Activated B cell treated with CpG ODN at 0.5 μM for 24 hours (primary cell): ENCODE data around the gene KDM4C. TPM values are rescaled to one million over a fixed set of nuclear protein-coding genes. Genes with fewer than 3 reads are reported as not detected.

Experiments
- ATAC-seq: fragments of 200-7000 bp; cut with Tn5 transposase; one replicate; pipeline ENCODE4 v1.10.0; 2021; ENCODE audit warnings: low read depth, mild to moderate bottlenecking, moderate library complexity
- CTCF ChIA-PET: fragments of 350-600 bp; sonication (Branson Sonifier 250); formaldehyde crosslinking; loops from one replicate; lab custom pipeline; 2021; ENCODE audit warnings: antibody characterized with exemption; lab: Charles Lee
- POLR2A ChIA-PET: fragments of 350-600 bp; sonication (Branson Sonifier 250); formaldehyde crosslinking; loops from one replicate; lab custom pipeline; 2021; ENCODE audit warnings: antibody characterized with exemption; lab: Charles Lee
- DNase-seq: peaks from one replicate; pipeline ENCODE4 v3.0.0; 2022
- H3K27ac Mint-ChIP-seq: one replicate; pipeline ENCODE4 v1.8.0; 2020; ENCODE audit warnings: mixed read lengths
- H3K27me3 Mint-ChIP-seq: one replicate; pipeline ENCODE4 v1.8.0; 2021; ENCODE audit warnings: mixed read lengths
- H3K36me3 Mint-ChIP-seq: one replicate; pipeline ENCODE4 v1.8.0; 2021; ENCODE audit warnings: low read depth, mixed read lengths
- H3K4me1 Mint-ChIP-seq: one replicate; pipeline ENCODE4 v1.8.0; 2021; ENCODE audit warnings: mixed read lengths
- H3K4me3 Mint-ChIP-seq: one replicate; pipeline ENCODE4 v1.8.0; 2020; ENCODE audit warnings: mild to moderate bottlenecking, mixed read lengths
- H3K9me3 Mint-ChIP-seq: one replicate; pipeline ENCODE4 v1.8.0; 2020; ENCODE audit warnings: mixed read lengths
- intact Hi-C: fragments of 100-400 bp; cut with micrococcal nuclease; formaldehyde crosslinking; loops from one replicate; pipeline ENCODE4 v1.15.1; 2024
- total RNA-seq: library from RNA; stranded (reverse); gene quantifications from 2 replicates; pipeline ENCODE4 v1.2.3, GENCODE V29; 2022
- TF ChIP-seq, protein P1 (sequence below): fragments of 200-600 bp; IDR thresholded peaks from one replicate; pipeline ENCODE4 v1.8.0; 2022; ENCODE audit warnings: antibody characterized with exemption, mild to moderate bottlenecking

KDM4C gene
- total RNA-seq, 1 donor from 2014 or later, result 113 TPM

DNA sequence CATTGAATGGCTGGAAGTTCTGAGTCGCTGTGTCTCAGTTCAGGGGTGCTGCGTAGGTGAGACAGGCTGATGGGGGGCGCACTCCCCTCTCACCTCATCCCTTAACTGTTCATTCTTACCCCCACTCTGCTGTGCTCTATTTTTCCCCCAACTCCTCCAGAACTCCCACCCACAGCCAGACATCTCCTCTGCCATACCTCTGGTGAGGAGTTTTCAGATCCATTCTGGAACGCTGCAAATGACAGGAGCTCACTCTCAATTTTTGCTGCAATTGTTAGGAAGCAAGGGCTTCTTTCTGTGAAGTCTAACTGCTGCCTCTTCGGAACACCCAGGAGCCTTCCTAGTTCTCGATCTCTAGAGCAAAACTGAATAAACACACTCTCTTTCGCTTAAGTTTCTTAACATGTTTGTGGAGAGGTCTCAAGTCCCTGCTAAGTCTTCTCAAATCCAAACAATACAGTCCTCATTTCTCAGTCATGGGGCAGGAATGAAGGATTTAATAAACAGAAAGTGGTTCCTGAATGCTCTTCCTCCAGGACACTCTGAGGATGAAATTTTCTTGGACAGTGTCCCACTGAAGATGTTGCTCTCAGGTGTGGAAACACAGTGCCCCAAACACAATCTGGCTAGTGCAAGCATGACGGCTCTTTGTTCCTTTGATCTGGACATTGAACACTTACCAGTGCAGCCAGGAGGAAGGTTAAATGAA is 387.7 kb downstream of the KDM4C start:
- ChIA-PET POLR2A (no interaction called here), CTCF (no interaction called here)
- Mint-ChIP-seq H3K36me3 (peaks cover 76% of the 10 kb centered on the region), H3K27ac (no peak overlapping the region), H3K27me3 (no peaks in the 10 kb centered on the region), H3K4me3 (no peak overlapping the region), H3K9me3 (no peaks in the 10 kb centered on the region), H3K4me1 (peaks cover 20% of the 10 kb centered on the region)
- TF ChIP-seq, protein P1, sequence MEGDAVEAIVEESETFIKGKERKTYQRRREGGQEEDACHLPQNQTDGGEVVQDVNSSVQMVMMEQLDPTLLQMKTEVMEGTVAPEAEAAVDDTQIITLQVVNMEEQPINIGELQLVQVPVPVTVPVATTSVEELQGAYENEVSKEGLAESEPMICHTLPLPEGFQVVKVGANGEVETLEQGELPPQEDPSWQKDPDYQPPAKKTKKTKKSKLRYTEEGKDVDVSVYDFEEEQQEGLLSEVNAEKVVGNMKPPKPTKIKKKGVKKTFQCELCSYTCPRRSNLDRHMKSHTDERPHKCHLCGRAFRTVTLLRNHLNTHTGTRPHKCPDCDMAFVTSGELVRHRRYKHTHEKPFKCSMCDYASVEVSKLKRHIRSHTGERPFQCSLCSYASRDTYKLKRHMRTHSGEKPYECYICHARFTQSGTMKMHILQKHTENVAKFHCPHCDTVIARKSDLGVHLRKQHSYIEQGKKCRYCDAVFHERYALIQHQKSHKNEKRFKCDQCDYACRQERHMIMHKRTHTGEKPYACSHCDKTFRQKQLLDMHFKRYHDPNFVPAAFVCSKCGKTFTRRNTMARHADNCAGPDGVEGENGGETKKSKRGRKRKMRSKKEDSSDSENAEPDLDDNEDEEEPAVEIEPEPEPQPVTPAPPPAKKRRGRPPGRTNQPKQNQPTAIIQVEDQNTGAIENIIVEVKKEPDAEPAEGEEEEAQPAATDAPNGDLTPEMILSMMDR, result no peak
- intact Hi-C loops, result no loop called here
- ATAC-seq (no peak), DNase-seq (no peak)

DNA sequence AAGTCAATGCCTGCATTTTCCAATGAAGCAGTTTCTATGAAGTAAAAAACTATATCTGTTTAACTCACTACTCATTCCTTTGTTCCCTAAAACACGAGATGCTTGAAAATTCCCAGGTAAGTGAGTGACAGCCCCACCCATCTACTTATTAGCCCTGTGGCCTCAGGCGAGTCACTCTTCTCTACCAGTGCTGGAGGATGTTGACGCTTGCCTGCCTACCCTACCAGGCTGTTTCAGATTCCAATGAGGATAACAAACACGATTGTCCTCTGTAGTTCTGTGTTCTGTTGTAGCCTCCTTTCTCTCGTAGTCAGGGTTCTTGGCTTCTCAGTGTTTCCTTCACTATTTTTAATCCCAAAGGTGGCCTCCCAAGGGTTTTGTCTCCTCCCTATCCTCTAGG is 388.8 kb downstream of the KDM4C start:
- Mint-ChIP-seq H3K27me3 (no peaks in the 10 kb centered on the region), H3K27ac (no peak overlapping the region), H3K9me3 (no peaks in the 10 kb centered on the region), H3K4me3 (no peak overlapping the region), H3K4me1 (peaks cover 24% of the 10 kb centered on the region), H3K36me3 (peaks cover 73% of the 10 kb centered on the region)
- TF ChIP-seq, protein P1, result no peak
- ChIA-PET CTCF (no interaction called here), POLR2A (no interaction called here)
- ATAC-seq (no peak), DNase-seq (no peak)
- intact Hi-C loops, result no loop called here

DNA sequence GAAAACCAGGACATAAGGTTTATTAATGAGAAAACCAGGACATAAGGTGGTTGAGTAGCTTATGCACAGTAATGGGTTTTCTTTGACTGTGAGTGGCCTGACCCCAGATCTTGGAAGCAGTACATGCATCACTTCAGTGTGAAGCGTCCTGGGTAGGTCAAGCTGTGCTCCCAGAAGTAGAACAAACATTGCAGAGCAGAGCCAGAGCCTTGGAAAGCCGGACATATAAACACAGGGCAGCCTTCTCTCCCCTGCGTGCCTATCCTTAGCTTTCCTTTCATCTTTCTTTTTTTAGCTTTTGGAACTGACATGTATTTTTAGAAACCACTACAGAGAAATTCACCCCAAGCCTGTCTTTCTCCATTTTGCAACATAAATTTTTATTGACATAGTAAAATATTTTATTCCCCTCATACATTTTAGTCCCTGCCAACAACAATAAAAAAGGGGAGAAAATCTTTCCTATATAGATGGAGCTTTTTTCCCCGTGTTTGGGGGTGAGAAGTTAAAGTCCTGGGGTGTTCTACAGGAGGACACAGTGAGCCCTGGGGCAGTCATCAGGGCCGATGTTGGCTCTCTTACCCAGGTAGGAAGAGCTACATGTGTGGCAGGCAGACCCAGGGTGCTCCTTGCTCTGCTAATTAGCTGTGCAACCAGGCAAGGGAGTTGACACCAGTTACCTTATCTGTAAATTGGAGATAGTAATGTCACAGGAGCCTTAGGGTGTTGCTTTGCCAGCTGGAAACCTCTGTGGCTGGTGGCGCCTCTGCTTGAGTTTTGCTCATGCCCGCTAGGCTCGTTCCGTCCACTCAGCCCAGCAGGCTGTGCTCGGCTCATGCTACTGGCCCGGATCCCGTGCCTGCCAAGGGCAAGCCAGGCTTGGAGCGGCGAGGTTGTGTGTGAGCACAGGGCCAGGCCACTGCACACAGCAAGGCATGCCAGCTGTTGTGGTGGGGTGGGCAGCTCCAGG is 389.6 kb downstream of the KDM4C start:
- peaks cover 70% of the 10 kb centered on the region for H3K36me3 Mint-ChIP-seq
- CTCF ChIA-PET, result no interaction called here
- intact Hi-C loops, result no loop called here
- TF ChIP-seq, protein P1, result no peak
- DNase-seq, result no peak
- no peak overlapping the region for H3K27ac Mint-ChIP-seq
- ATAC-seq, result no peak
- POLR2A ChIA-PET, result no interaction called here
- no peaks in the 10 kb centered on the region for H3K27me3 Mint-ChIP-seq
- no peak overlapping the region for H3K4me3 Mint-ChIP-seq
- H3K9me3 Mint-ChIP-seq, result no peaks in the 10 kb centered on the region
- H3K4me1 Mint-ChIP-seq, result peaks cover 24% of the 10 kb centered on the region

DNA sequence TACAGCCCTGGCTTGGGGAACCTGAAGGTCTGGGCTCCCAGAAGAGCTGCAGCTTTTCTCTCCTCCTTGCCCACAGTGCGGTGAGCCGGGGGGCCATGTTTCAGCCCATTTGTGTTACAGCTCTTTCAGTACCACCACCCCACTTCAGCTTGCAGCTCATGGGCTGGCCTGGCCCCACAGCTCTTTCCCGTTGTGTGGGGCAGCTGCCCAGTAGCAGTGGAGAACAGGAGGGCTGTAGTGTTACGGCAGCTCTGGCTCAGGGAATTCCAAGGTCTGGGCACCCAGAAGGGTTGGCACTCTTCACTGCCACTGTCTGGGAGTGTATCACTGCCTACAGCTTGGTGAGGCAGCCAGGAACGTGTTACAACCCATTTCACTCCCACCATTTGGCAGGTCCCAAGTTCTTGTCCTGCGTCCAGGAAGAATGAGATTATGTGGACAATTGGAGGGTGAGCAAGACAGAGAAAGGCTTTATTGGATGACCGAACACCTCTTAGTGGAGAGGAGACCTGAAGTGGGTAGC is 390.5 kb downstream of the KDM4C start:
- H3K36me3 Mint-ChIP-seq, result peaks cover 69% of the 10 kb centered on the region
- DNase-seq, result no peak
- POLR2A ChIA-PET, result no interaction called here
- no peak for ATAC-seq
- H3K9me3 Mint-ChIP-seq, result no peaks in the 10 kb centered on the region
- peaks cover 24% of the 10 kb centered on the region for H3K4me1 Mint-ChIP-seq
- no peak overlapping the region for H3K4me3 Mint-ChIP-seq
- intact Hi-C loops, result no loop called here
- no peak overlapping the region for H3K27ac Mint-ChIP-seq
- no peaks in the 10 kb centered on the region for H3K27me3 Mint-ChIP-seq
- CTCF ChIA-PET, result no interaction called here
- TF ChIP-seq, protein P1, result no peak

DNA sequence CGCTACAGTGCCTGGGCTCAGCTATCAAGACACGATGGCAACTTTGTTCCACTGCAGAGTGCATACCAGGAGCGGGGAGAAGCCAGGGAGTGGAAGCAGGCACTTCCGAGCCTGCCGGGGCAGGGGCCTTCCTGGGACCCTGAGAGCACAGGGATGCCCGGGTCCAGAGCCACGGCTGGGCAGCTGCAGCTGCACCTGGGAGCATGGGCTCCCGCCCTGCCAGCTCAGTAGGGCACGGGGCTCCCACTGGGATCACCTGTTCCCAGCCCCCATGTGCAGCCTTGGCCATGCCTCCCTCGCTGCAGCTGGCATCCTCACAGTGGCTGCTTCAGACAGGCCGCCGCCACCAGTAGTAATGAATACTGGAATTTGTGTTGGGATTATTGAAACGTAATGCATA is 391.5 kb downstream of the KDM4C start:
- CTCF ChIA-PET, result no interaction called here
- peaks cover 24% of the 10 kb centered on the region for H3K4me1 Mint-ChIP-seq

More for the DNA sequence above, 391.5 kb downstream of the KDM4C start:
- H3K27ac Mint-ChIP-seq, result no peak overlapping the region
- H3K4me3 Mint-ChIP-seq, result no peak overlapping the region
- intact Hi-C loops, result no loop called here
- DNase-seq (no peak), ATAC-seq (no peak)
- no peaks in the 10 kb centered on the region for H3K9me3 Mint-ChIP-seq
- TF ChIP-seq, protein P1, result no peak
- H3K27me3 Mint-ChIP-seq, result no peaks in the 10 kb centered on the region
- POLR2A ChIA-PET, result no interaction called here
- H3K36me3 Mint-ChIP-seq, result peaks cover 73% of the 10 kb centered on the region
